ENCODE measurements around the gene DCST1. TPM values are rescaled to one million over a fixed set of nuclear protein-coding genes. Genes with fewer than 3 reads are reported as not detected.

The DCST1 gene
- total RNA-seq, 1 experiment from 2014 or later = 0.32 TPM

- TF ChIP-seq ZBTB33 (IDR thresholded peaks at IDR 0.05; ENCODE audit: extremely low read depth, insufficient replicate concordance, low read length) (no peak), CEBPB (IDR thresholded peaks at IDR 0.05; ENCODE audit: low read depth) (no peak)
Observed at GRCh38 chr1:155070721-155071569, 37.3 kb downstream of the DCST1 start (continued).

- POLR2A ChIA-PET = no interaction called here
- CTCF ChIA-PET = interaction anchor here (1.5 to 1.6 kb wide), 2 partner anchors 10 to 13 kb away, joined by 3 to 5 read pairs; no protein-coding TSS in a partner anchor
- no peak for ATAC-seq
- Histone ChIP-seq H3K9me2 (ENCODE audit: insufficient read depth) (no peaks in the 10 kb centered on the region), H3K4me2 (ENCODE audit: low read length) (peak overlapping the region; percentile 72; the same call in 1 of the 2 replicates), H3K27ac (ENCODE audit: low read depth, low read length) (no peak overlapping the region), H3K4me1 (ENCODE audit: control insufficient read depth in 1 of 2, insufficient read depth in 2 of 2, low read length in 2 of 2) (peaks cover 12 to 23% of the 10 kb centered on the region in 2 experiments), H2AFZ (ENCODE audit: low read depth, low read length, poor library complexity, severe bottlenecking) (no peak overlapping the region), H3K9ac (ENCODE audit: low read length) (peak overlapping the region; percentile 46; the same call in 1 of the 2 replicates), H3K9me3 (ENCODE audit: control insufficient read depth in 1 of 2, insufficient read depth in 1 of 2, low read depth in 1 of 2, low read length in 2 of 2) (no peaks in the 10 kb centered on the region), H3K27me3 (ENCODE audit: insufficient read depth, low read length) (no peaks in the 10 kb centered on the region), H3K79me2 (ENCODE audit: insufficient read depth, low read length) (no peaks in the 10 kb centered on the region), H3K36me3 (ENCODE audit: control insufficient read depth in 1 of 2, insufficient read depth in 2 of 2, low read length in 2 of 2) (peaks cover 0 to 13% of the 10 kb centered on the region in 2 experiments; a peak in 2 of 4 replicates), H3K4me3 (replicated peaks in 1 of 2; ENCODE audit: low read depth in 1 of 2, low read length in 2 of 2) (no peak overlapping the region), H4K20me1 (ENCODE audit: insufficient read depth) (no peaks in the 10 kb centered on the region)
- intact Hi-C loops (cut with micrococcal nuclease) = loop anchor here (2.0 kb wide), 1 partner anchor 13 kb away; no protein-coding TSS in a partner anchor
- RAD21 ChIA-PET (ENCODE audit: low non-redundant PET in 1 of 2, low total read pairs in 2 of 2, uncharacterized antibody in 2 of 2, unreplicated experiment in 2 of 2) = no interaction called here
- no peak for DNase-seq (ENCODE audit: low read depth, low spot score)
- TF ChIP-seq POLR2AphosphoS5 (IDR thresholded peaks at IDR 0.05; ENCODE audit: low read depth, low read length) = no peak
- BruUV-seq (replicated peaks) = no TSS peak
Observed at GRCh38 chr1:155071701-155072100, 38.1 kb downstream of the DCST1 start.
